Stimulated activated CD4-positive, alpha-beta T cell treated with anti-CD3 and anti-CD28 coated beads, Interleukin-15, amount 100 ng/mL, for 24 hours (primary cell): ENCODE measurements around the gene VOPP1.

Experiments used
- DNase-seq: peaks from one replicate; pipeline ENCODE4 v3.0.0-alpha.2; 2020

VOPP1 gene

DNA sequence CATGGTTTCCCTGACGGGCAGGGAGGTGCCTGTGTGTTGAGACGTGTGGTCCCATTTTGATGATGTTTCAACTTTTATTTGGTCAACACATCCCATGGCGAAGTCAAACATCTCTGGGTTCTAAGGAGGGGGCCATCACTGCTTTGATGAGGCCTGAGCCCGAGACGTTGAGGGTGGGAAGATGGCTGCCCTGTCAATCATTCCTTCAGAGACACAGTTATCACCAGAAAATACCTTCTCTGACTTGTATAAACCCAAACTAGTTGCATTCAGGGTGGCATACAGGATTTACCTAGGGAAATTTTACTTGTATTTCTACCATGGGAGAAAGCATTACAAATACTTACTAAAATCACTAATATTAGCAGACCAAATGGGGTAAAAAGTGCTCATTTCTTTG, 64.6 kb downstream of the VOPP1 start:
- DNase-seq, result no peak

- DNase-seq, result no peak
Observed at GRCh38 chr7:55504967-55505658, 67.2 kb downstream of the VOPP1 start.

GRCh38 chr7:55504093-55504859, 68.0 kb downstream of the VOPP1 start:
- DNase-seq, result no peak

DNA sequence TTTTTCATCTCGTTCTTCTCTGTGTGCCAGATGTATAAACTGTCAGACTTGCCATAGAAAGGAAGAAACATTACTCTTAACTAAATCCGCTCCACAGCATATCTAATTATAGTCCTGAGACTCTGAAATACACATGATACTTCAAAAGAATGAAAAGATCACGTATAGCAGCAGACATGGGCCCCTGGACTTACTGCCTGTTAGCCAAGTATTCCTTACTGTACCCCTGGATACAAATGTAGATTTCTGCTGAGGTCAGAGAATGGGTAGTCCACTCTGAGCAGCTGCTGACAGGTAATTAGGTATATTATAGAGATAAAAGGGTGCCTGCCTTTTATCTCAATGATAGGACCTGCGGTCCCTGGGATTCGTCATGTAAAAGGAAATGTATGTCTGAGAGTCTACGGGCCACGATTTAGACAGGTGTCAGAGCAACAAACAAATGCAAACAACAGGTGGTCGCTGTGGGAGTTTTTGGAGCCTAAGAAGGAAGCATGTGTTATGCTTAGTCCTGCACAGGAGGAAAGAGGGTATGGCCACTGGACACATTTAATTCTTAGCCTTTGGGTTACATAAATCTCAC, 69.4 kb downstream of the VOPP1 start:
- DNase-seq, result no peak

GRCh38 chr7:55502124-55502857, 70.0 kb downstream of the VOPP1 start:
- no peak for DNase-seq

DNA sequence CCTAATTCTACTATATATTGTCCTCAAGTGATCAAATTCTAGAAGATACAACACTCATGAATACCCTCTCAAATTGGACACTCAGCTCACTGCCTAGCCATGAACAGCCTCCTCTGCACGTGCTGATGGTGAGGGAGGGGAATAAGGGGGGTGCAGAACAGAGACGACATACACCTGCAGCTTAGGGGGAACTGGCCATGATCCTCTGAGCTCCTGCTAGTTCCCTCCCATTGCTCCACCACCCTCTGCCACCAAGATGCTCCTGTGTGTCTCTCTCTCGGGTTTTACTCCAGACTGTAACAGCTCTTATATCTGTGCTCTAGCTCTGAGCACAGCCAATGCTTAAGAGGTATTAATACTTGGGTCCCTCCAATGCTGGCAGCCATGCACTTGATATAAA, 70.7 kb downstream of the VOPP1 start:
- no peak for DNase-seq

GRCh38 chr7:55500117-55500756, 72.1 kb downstream of the VOPP1 start:
- DNase-seq, result no peak

- DNase-seq, result no peak
Observed at GRCh38 chr7:55499591-55499990, 72.7 kb downstream of the VOPP1 start.

DNA sequence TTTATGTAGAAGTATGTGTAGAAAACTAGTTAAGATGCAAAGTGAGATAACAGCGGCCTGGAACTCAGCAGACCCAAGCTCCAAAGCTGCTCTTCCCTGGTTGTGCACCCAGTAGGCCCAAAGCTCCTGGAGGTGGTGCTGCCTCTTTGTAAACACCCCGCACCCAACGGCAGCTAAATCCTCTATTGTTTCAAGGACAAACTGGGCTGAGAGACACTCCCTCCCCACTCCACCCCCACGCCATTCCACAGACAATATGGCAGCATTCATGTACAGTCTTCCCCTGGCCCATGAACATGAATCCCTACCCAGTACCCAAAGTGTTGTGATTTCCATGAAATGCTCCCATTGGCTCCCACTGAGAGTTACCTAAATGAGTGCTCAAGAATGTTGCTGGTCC, 73.5 kb downstream of the VOPP1 start:
- no peak for DNase-seq

DNA sequence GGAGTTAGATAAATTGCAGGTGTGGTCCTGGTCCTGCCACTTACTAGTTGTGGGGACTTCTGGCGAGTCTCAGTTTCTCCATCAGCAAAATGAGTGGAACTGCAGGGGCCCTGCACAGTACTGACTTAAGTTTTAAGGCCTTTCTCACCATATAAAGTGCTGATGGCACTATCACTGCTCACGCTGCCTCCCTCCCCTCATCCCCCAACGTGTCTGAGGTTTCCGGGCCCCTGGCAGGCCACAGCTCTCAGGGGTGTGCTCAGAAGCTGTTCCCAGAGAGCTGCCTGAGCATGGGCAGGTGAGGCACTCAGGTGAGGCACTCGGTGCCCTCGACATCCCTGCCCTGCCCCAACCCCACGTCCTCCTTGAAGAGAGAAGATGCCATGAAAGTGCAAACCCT, 74.2 kb downstream of the VOPP1 start:
- DNase-seq, result no peak

DNA sequence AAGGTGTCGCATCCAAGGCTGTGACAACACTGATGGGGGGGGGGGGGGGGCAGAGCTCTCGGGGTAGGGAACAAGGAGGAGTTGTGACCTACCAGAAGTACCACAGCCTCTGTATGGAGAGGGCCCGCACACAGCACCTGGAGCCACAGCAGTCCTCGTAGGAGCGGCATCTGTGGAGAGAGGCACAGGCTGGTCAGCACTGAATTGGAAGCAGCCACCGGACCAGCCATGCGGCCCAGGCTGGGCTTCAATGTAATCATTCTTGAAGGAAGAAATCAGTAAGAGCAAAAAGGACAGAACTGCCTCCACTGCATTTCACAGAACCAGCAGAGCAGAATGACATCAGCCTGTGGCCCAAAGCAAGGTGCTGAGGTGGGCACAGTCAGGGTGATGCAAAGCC, 74.8 kb downstream of the VOPP1 start:
- no peak for DNase-seq

DNA sequence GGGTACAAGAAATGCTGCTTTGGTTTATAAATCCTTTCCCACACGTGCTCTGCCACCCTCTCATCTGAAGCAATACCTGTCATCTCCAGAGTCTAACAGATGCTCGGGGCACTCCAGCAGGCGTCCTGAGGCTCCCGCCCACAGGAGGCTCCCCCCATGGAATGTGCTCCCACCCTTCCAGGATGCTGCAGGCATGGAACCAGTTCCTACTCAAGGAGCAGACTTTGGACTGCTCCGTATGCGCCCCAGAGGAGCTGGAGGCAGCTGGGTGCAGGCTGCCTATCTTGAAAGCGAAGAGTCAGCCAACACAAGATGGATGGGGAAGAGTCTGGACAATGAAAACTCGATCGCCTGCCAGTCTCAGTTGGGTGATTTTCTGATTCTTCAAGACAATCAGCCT, 75.4 kb downstream of the VOPP1 start:
- DNase-seq, result no peak

GRCh38 chr7:55494951-55495350, 77.4 kb downstream of the VOPP1 start:
- DNase-seq, result no peak

GRCh38 chr7:55493408-55493807, 78.9 kb downstream of the VOPP1 start:
- DNase-seq, result peak; percentile 32

GRCh38 chr7:55491346-55491745, 81.0 kb downstream of the VOPP1 start:
- DNase-seq, result no peak

DNA sequence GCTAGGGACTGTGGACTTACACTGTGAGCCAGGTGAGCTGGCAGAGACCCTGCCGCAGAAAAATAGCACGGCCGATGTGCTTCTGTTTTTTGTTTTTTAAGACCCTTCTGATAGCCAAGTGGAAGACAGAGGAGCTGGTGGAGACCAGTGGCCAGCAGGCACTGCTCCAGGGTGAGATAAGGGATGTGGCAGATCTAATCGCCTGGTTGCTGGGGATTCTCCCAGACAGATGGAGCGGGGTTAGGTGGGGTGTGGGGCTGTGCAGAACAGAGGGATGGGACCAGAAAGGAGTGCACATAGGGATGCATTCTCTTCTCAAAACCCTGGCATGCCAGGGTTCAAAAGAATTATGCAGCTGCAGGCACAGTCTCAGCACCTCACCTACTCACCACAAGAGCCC, 82.2 kb downstream of the VOPP1 start:
- no peak for DNase-seq

DNA sequence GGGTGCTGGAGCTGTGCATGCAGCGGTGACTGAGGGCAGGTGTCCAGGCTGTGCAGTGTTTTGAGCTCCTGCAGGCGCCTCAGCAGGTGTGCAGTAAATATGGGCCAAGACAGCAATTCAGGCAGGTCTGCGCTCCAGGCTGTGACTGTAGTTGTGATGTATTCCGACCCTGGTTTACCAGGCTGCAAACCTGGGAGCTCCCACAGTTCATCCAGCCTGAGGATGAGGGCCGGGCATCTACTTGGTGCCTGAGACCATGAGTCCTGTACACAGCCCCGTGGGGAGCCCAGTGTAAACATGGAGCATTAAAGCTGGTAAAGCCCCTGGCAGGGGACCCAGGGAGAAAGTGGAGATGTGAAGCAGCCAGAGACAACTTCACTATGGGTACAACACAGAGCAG, 82.8 kb downstream of the VOPP1 start:
- DNase-seq, result no peak

GRCh38 chr7:55488804-55489340, 83.4 kb downstream of the VOPP1 start:
- no peak for DNase-seq

GRCh38 chr7:55488216-55488615, 84.1 kb downstream of the VOPP1 start:
- DNase-seq, result no peak

DNA sequence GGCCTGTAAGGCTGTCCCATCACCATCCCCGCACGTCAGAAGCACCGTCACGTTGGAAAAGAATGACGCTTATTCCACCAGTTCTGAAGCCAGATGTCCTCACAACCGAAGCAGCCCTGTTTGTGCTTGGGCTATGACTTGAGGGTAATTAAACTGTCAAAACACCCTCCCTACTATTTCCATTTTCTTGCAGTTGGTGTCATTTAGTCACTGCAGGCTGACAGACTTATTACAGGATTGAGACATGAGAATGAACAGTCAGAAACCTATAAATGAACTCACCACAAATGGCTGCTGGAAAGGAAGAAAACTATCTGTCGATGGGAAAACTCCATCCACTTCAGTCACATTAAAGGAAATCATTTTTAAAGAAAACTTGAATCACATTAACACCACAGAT, 85.3 kb downstream of the VOPP1 start:
- no peak for DNase-seq

- no peak for DNase-seq
Observed at GRCh38 chr7:55486192-55486590, 86.1 kb downstream of the VOPP1 start.

GRCh38 chr7:55485501-55486191, 86.7 kb downstream of the VOPP1 start:
- DNase-seq, result no peak
